GM19463 (cell line): ENCODE measurements around the gene MTNR1A.

ENCODE experiments used
- ATAC-seq: cut with Tn5 transposase; IDR thresholded peaks from one replicate; pipeline ENCODE4 v1.9.1; 2021; ENCODE audit warnings: mild to moderate bottlenecking, moderate library complexity; ENCODE audit not compliant: unreplicated experiment

The MTNR1A gene

GRCh38 chr4:186497043-186497442 lies 58.3 kb downstream of the MTNR1A start:
- ATAC-seq = no peak

- no peak for ATAC-seq
These were observed 60.9 kb downstream of the MTNR1A start for GRCh38 chr4:186494496-186494895.

- no peak for ATAC-seq
These were observed 67.6 kb downstream of the MTNR1A start for GRCh38 chr4:186487726-186488125.

GRCh38 chr4:186486172-186486571 lies 69.2 kb downstream of the MTNR1A start:
- ATAC-seq = no peak

GRCh38 chr4:186485561-186486062 lies 69.8 kb downstream of the MTNR1A start:
- ATAC-seq = no peak

GRCh38 chr4:186485150-186485549 lies 70.2 kb downstream of the MTNR1A start:
- no peak for ATAC-seq

GRCh38 chr4:186483656-186484055 lies 71.7 kb downstream of the MTNR1A start:
- no peak for ATAC-seq
